ENCODE data around the gene LRRC58. TPM values are rescaled to one million over a fixed set of nuclear protein-coding genes. Genes with fewer than 3 reads are reported as not detected.

The LRRC58 gene
- total and polyA plus RNA-seq, 2 of the 13 experiments (the other 11 are each of a cell fraction or from before 2014, with no cell fraction given): 9.7 to 17.3 TPM

- TF ChIP-seq ZNF784 (CRISPR knock-in tag; IDR thresholded peaks at IDR 0.05; ENCODE audit: borderline replicate concordance): peak; percentile 73; the same call in 1 of the 2 replicates
- peak; percentile 64 for TF ChIP-seq ZNF616 (CRISPR knock-in tag; IDR thresholded peaks at IDR 0.05; ENCODE audit: low read depth)
- TF ChIP-seq JDP2 (CRISPR knock-in tag; IDR thresholded peaks at IDR 0.05; ENCODE audit: borderline replicate concordance): peak; percentile 23; the same call in 1 of the 2 replicates
- TF ChIP-seq NPAS2 (CRISPR knock-in tag; IDR thresholded peaks at IDR 0.05; ENCODE audit: borderline replicate concordance): no peak
- TF ChIP-seq ZFP82 (CRISPR knock-in tag; IDR thresholded peaks at IDR 0.05; ENCODE audit: borderline replicate concordance): no peak
- TF ChIP-seq ZNF280B (CRISPR knock-in tag; IDR thresholded peaks at IDR 0.05; ENCODE audit: borderline replicate concordance): peak; percentile 77
- TF ChIP-seq ZNF556 (CRISPR knock-in tag; IDR thresholded peaks at IDR 0.05; ENCODE audit: borderline replicate concordance): peak; percentile 78; the same call in 1 of the 2 replicates
- TF ChIP-seq ZNF503 (CRISPR knock-in tag; IDR thresholded peaks at IDR 0.05): peak; percentile 66
- TF ChIP-seq, protein P1, sequence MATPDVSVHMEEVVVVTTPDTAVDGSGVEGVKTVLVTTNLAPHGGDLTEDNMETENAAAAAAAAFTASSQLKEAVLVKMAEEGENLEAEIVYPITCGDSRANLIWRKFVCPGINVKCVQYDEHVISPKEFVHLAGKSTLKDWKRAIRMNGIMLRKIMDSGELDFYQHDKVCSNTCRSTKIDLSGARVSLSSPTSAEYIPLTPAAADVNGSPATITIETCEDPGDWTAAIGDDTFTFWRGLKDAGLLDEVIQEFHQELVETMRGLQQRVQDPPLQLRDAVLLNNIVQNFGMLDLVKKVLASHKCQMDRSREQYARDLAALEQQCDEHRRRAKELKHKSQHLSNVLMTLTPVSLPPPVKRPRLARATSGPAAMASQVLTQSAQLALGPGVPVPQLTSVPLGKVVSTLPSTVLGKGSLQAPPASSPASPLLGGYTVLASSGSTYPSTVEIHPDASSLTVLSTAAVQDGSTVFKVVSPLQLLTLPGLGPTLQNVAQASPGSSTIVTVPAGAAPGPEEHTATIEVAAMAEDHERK (CRISPR knock-in tag; IDR thresholded peaks at IDR 0.05; ENCODE audit: low read depth): peak; percentile 13; the same call in 1 of the 2 replicates
- TF ChIP-seq, protein P2, sequence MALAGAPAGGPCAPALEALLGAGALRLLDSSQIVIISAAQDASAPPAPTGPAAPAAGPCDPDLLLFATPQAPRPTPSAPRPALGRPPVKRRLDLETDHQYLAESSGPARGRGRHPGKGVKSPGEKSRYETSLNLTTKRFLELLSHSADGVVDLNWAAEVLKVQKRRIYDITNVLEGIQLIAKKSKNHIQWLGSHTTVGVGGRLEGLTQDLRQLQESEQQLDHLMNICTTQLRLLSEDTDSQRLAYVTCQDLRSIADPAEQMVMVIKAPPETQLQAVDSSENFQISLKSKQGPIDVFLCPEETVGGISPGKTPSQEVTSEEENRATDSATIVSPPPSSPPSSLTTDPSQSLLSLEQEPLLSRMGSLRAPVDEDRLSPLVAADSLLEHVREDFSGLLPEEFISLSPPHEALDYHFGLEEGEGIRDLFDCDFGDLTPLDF (CRISPR knock-in tag; IDR thresholded peaks at IDR 0.05): peak; percentile 93
- peak; percentile 67 for TF ChIP-seq MXD3 (CRISPR knock-in tag; IDR thresholded peaks at IDR 0.05)
- peak; percentile 87 for TF ChIP-seq HOXA9 (CRISPR knock-in tag; IDR thresholded peaks at IDR 0.05; ENCODE audit: borderline replicate concordance)
- TF ChIP-seq GABPB1 (CRISPR knock-in tag; IDR thresholded peaks at IDR 0.05): peak; percentile 95
- peak; percentile 67; the same call in 1 of the 2 replicates for TF ChIP-seq MXD4 (CRISPR knock-in tag; IDR thresholded peaks at IDR 0.05)
- peak; percentile 70; the same call in 1 of the 2 replicates for TF ChIP-seq NRL (CRISPR knock-in tag; IDR thresholded peaks at IDR 0.05; ENCODE audit: borderline replicate concordance)
- TF ChIP-seq ZIK1 (CRISPR knock-in tag; IDR thresholded peaks at IDR 0.05; ENCODE audit: borderline replicate concordance, low read depth): peak; percentile 86; the same call in 1 of the 2 replicates
- peak; percentile 78; the same call in 1 of the 2 replicates for TF ChIP-seq GFI1 (CRISPR knock-in tag; IDR thresholded peaks at IDR 0.05; ENCODE audit: borderline replicate concordance)
- TF ChIP-seq KLF12 (CRISPR knock-in tag; IDR thresholded peaks at IDR 0.05; ENCODE audit: borderline replicate concordance): peak; percentile 92
- TF ChIP-seq ZFP41 (CRISPR knock-in tag; IDR thresholded peaks at IDR 0.05; ENCODE audit: borderline replicate concordance): no peak
Observed at GRCh38 chr3:120348991-120349854, at the start of gene LRRC58 (continued).

Data from HepG2 (cell line).